COLO668 (cell line): ENCODE data around the gene CBLIF.
"Not testable (repeated sequence)": the region's sequence is repeated elsewhere in the genome, so short reads cannot be mapped to it uniquely, and the experiment has no call there.

Experiments used
- DNase-seq: peaks from one replicate; lab custom pipeline; 2025; ENCODE audit not compliant: unreplicated experiment; lab: John Stamatoyannopoulos, UW

Gene CBLIF

GRCh38 chr11:59801160-59801706, 44.1 kb downstream of the CBLIF start:
- no peak for DNase-seq

DNA sequence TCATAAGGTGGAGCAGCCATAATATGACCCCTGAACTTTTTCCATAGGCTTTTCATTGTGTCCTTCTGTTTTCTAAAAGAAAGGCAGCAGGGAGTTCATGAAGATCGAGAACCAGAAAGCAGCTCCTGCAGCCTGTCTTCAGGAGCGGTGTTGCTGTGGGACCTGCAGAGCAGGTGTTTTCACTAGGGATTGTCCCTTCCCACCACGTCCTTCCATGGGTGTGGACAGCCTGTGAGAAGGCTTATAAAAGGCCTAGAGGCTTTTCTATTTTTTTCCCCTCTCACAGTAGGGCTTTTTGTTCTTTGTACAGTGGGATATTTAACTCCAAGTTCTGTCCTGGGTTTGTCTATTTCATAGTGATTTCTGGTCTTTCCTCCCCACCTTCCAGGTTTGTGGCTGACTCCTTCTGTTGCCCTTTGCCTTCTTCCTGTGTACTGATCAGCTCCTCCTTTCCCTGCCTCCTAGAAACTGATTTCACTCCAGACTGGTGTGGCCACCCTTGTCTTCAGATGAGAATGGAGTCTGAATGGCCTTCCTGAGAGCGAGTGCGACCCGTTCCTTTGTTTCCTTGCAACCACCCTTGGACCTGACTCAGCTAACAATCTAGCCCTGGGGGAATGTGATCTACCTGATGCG, 44.8 kb downstream of the CBLIF start:
- DNase-seq: no peak

DNA sequence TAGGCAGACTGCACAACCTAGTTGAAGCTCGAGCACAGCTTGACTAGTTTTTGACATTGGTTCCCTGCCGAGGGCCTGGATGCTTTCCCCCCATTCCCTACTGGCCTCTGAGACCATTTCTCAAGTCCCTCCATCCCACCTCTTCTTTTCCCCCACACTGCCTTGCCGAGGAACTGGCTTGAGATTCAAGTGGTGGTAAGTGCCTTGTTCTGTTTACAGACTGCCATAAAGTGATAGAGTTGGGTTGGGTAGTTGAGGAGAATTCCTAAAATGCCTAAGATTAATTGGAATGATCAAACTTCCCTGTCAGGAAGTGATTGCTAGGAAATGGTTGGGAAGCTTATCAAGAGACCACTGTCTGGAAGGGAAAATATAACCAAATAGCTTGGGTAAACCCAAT, 50.9 kb downstream of the CBLIF start:
- no peak for DNase-seq

DNA sequence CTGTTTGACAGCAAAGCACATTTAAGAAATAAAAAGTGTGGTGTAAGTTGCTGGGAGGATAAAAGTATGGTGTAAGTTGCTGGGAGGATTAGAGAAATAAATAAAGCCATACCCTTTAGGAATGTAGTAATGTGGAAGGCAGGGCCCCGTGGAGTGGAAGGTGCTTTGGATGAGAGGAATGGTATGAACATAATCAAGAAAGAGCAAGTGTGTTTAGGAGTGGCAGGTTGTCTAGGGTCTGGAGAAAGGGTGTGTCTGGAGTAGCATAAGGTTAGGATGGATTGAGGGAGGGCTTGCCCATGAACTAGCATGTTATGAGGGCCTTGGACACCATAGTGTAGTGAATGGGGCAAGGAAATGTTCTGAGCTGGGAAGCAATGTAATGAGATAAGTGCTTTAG, 52.8 kb downstream of the CBLIF start:
- no peak for DNase-seq

DNA sequence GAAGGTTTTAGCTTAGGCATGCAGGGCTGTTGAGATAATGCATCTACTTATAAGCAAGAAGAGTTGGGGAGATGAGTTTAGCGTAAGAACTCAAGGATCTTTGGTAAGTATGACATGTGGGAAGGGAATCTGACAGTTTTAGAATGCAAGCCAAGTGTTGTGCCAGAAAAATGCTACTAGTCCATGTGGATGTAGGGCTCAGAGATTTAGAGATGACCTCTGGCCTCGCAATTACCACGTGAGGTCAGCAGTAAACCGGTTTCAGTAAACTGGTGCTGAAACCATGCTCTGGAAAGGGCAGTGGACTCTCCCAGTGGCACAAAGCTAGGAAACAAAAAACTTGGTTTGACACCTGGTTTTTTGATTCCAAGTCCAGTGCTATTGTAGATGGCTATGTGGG, 53.7 kb downstream of the CBLIF start:
- no peak for DNase-seq

GRCh38 chr11:59787816-59788215, 57.5 kb downstream of the CBLIF start:
- DNase-seq: no peak

DNA sequence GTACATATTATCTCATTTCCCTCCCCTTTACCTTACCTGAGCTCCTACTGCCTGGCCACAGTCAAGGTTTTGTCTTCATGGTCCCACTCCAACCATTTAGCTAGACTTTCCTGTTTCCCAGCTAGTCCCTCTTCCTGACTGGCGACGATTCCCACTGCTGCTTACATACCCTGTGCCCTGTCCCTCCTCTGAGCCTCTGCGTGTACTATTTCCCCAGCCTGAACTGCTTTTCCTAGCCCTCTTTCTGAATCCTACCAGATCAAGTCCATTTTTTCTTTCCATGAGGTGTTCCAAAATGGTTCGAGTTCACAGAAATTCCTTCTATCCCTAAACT, 58.1 kb downstream of the CBLIF start:
- no peak for DNase-seq

DNA sequence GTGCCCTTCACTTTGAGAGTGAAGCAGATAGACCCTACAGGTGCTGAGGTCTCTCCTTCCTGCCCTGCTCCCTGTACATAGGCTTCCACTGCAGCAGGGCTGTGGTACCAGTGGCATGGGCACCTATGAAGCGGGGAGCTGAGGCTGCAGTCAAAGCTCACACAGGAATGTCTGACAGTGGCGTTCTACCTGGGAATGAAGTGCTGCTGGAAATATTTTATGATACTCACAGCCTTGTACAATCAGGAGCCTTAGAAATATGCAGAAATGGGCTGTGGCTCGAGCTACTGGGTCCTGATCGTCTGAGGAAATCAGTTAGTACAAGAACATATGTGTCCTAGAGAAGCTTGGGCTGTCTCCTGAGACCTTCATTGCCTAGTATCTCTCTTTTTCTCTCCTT, 59.5 kb downstream of the CBLIF start:
- no peak for DNase-seq

GRCh38 chr11:59784441-59784840, 60.9 kb downstream of the CBLIF start:
- DNase-seq: not testable (repeated sequence)

DNA sequence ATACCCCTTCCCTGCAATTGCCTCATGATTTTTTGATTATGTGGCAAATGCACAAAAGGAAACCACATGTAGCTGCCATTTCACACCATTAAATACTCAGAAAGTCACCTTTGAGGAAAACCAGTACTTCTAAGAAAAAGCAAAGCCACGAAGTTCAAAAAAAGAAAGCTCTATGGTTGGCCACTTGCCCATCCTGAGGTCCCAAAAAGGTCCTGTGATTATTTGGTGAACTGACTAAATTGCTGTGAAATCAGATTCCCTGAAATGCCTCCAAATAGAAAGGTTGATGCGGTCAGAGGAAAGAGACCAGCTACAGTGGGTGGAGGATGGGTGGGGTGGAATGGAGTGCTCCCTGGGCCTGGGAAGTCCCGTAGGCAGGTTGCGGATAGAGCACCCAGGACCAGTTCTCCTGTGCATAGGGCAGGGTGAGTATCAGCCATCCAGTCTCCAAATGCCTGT, 61.6 kb downstream of the CBLIF start:
- no peak for DNase-seq

DNA sequence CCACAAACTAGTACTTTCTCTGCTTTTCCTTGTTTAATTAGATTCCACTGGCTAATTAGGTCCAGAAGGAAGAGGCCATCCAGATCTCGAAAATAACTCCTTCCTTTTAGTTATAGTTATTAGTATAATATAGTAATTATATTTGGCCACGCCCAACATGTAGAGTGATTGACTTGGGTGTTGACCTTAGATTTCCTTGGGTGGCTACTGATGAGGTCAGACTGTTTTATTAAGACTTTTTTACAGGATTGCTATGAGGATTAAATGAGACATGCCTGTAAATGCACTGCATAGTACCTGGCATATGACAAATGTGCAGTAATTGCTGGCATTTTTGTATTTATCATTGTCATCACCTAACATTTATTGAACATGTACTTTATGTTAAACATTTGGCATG, 63.2 kb downstream of the CBLIF start:
- DNase-seq: no peak

GRCh38 chr11:59779487-59779886, 65.8 kb downstream of the CBLIF start:
- no peak for DNase-seq
